ENCODE data around the gene DACT1.

The DACT1 gene

GRCh38 chr14:58605465-58605864 lies 32.3 kb upstream of the DACT1 start:
- TF ChIP-seq CTCF (IDR thresholded peaks at IDR 0.05; ENCODE audit: extremely low read depth, missing control alignments) = no peak
- no peak for DNase-seq (ENCODE audit: low spot score)

GRCh38 chr14:58607131-58607951 lies 30.4 kb upstream of the DACT1 start:
- no peak for DNase-seq (ENCODE audit: low spot score)
- TF ChIP-seq CTCF (IDR thresholded peaks at IDR 0.05; ENCODE audit: extremely low read depth, missing control alignments) = no peak

GRCh38 chr14:58607952-58608317 lies 29.8 kb upstream of the DACT1 start:
- TF ChIP-seq CTCF (IDR thresholded peaks at IDR 0.05; ENCODE audit: extremely low read depth, missing control alignments) = no peak
- no peak for DNase-seq (ENCODE audit: low spot score)

GRCh38 chr14:58617619-58618018 lies 20.1 kb upstream of the DACT1 start:
- no peak for TF ChIP-seq CTCF (IDR thresholded peaks at IDR 0.05; ENCODE audit: extremely low read depth, missing control alignments)
- DNase-seq (ENCODE audit: low spot score) = no peak

- no peak for TF ChIP-seq CTCF (IDR thresholded peaks at IDR 0.05; ENCODE audit: extremely low read depth, missing control alignments)
Measured at GRCh38 chr14:58620011-58620410, 17.8 kb upstream of the DACT1 start.

GRCh38 chr14:58625438-58625837 lies 12.3 kb upstream of the DACT1 start:
- no peak for DNase-seq (ENCODE audit: low spot score)
- no peak for TF ChIP-seq CTCF (IDR thresholded peaks at IDR 0.05; ENCODE audit: extremely low read depth, missing control alignments)

More at GRCh38 chr14:58620011-58620410, 17.8 kb upstream of the DACT1 start:
- no peak for DNase-seq (ENCODE audit: low spot score)

- no peak for DNase-seq (ENCODE audit: low spot score)
- TF ChIP-seq CTCF (IDR thresholded peaks at IDR 0.05; ENCODE audit: extremely low read depth, missing control alignments) = no peak
Measured at GRCh38 chr14:58626431-58626831, 11.3 kb upstream of the DACT1 start.
